Left lobe of liver (tissue), 2 donors: ENCODE data around the gene CHRNB2. TPM values are rescaled to one million over a fixed set of nuclear protein-coding genes. Genes with fewer than 3 reads are reported as not detected.
A peak's percentile ranks its signal among the peaks of the same experiment; 100 is the strongest.
"Not testable (repeated sequence)": the region's sequence is repeated elsewhere in the genome, so short reads cannot be mapped to it uniquely, and the experiment has no call there.

Experiments
- ATAC-seq: fragments of 200-7000 bp; cut with Tn5 transposase; one replicate; pipeline ENCODE4 v1.9.1; 2020; ENCODE audit warnings: mild to moderate bottlenecking, moderate library complexity
- DNase-seq: peaks from one replicate; pipeline ENCODE4 v3.0.0-alpha.2; 2020; ENCODE audit warnings: low spot score
- total RNA-seq: library from RNA; stranded (reverse); gene quantifications from one replicate; pipeline ENCODE4 v1.2.1, GENCODE V29; 2021
- donor health status: DM: no; HTN: no; CAD: no; lungs with moderate emphysema.
- donor health status: DM: no; HTN: yes; CAD: no.

The CHRNB2 gene
- total RNA-seq = 0.10 TPM

- peak; percentile 64 for DNase-seq
- peak; percentile 99 for ATAC-seq
These were observed at the start of gene CHRNB2 for GRCh38 chr1:154567386-154568156. Gene CHRNB2 (plus strand): TSS chr1:154567778. CDS start chr1:154568045, 267 bp downstream.

- DNase-seq = no peak
- peak; percentile 46 for ATAC-seq
These were observed 48.0 kb upstream of the CHRNB2 start for GRCh38 chr1:154519591-154519991.

GRCh38 chr1:154520333-154520732, 47.2 kb upstream of the CHRNB2 start:
- ATAC-seq (peak; percentile 20), DNase-seq (no peak)

DNA sequence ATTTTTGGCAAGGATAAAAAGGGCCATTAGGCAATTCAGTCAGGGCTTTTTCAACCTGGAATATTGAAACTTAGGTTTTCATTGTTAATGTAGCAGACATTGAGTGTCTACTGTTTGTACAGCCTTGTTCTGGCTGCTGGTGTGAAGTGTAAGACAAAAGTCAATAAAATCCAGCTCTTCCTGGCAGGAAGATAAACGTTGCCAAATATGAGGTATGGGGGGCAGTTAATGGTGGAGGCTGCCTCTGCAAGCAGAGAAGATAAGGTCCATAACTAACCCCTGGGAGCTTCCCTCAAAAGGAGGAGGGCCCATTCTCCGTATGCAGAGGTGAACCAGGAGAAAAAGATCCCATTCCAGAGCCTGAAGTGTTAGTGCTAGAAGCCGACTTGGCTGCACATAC, 45.9 kb upstream of the CHRNB2 start:
- peak; percentile 61 for ATAC-seq
- no peak for DNase-seq

- no peak for DNase-seq
- ATAC-seq = no peak
These were observed 42.7 kb upstream of the CHRNB2 start for GRCh38 chr1:154524881-154525280.

- no peak for ATAC-seq
These were observed 40.4 kb upstream of the CHRNB2 start for GRCh38 chr1:154527192-154527591.

DNA sequence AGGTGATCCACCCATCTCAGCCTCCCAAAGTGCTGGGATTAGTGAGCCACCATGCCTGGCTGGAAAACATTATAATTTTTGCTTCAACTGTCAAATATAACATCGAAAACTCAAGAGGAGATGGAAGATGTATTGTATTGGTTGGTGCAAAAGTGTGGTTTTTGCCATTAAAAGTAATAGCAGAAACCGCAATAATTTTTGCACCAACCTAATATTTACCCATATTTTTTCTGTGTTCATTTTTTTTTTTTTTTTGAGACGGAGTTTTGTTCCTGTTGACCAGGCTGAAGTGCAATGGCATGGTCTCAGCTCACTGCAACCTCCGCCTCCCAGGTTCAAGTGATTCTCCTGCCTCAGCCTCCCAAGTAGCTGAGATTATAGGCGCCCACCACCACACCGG, 38.3 kb upstream of the CHRNB2 start:
- ATAC-seq = no peak
- DNase-seq = no peak

More at GRCh38 chr1:154527192-154527591, 40.4 kb upstream of the CHRNB2 start:
- no peak for DNase-seq

DNA sequence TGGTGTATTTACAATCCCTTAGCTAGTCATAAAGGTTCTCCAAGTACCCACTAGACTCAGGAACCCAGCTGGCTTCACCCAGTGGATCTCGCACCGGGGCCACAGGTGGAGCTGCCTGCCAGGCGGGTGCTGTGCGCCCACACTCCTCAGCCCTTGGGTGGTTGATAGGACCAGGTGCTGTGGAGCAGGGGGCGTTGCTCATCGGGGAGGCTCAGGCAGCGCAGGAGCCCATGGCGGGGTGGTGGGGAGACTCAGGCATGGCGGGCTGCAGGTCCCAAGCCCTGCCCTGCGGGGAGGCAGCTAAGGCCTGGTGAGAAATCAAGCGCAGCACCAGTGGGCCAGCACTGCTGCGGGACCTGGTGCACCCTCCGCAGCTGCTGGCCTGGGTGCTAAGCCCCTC, 35.6 kb upstream of the CHRNB2 start:
- not testable (repeated sequence) for DNase-seq, ATAC-seq

DNA sequence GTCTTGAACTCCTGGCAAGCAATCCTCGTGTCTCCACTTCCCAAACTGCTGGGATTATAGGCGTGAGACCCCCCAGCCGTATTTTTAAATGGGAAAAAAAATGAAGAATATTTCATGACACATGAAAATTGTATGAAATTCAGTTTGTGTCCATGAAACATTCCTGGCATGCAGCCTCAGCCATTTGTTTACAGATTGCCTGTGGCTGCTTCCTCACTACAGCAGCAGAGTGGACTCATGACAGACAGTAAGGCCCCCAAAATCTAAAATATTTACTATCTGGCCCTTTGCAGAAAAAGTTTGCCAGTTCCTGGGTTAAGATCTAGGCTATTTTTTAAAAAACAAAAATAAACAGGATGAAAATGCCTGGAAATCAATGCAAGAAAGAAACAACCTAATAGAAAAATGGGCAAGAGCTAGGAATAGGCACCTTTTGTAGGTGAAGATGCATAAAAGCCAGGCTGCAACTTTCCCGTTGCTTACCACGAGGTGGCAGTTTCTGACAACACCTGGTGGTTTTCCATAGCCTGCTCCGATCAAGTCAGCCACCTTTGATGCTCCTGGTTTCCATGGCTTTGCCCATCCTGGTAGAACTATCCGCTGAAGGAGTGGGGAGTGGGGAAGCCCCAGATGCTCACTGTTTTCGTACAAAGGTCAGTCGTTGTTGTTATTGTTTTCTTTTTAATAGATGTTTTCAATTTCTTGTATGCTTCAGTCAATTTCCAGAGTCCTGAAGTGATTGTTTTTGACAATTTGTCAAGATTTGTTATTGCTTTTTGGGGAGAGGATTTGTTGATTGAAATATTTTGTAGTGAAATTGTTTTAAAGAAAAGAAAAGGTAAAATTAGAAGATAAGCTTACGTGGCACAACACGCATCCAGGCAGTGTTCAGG, 33.4 kb upstream of the CHRNB2 start:
- DNase-seq = peak; percentile 64
- peak; percentile 98 for ATAC-seq

- DNase-seq (no peak), ATAC-seq (no peak)
These were observed 31.0 kb upstream of the CHRNB2 start for GRCh38 chr1:154536570-154536969.

GRCh38 chr1:154539486-154540483, 27.8 kb upstream of the CHRNB2 start:
- ATAC-seq (no peak), DNase-seq (no peak)

DNA sequence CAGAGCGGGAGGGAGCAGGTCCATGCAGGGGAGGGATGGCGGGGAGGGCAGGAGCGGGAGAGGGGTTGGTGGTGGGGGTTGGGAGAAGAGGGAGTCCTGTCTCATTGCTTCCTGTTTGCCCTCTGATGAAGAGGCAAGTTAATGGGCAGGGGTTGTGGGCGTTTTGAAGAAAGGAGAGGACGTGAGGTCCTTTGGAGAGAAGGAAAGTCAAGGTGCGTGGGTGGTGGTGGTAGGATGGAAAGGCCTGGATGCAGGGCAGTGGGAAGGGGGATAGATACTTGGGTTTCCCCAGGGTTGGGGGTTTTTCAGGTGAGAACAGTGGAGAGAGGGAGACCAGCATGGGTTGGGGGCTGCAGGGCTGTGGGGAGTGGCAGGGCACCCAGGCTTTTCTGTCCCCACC, 26.3 kb upstream of the CHRNB2 start:
- DNase-seq = no peak
- no peak for ATAC-seq

DNA sequence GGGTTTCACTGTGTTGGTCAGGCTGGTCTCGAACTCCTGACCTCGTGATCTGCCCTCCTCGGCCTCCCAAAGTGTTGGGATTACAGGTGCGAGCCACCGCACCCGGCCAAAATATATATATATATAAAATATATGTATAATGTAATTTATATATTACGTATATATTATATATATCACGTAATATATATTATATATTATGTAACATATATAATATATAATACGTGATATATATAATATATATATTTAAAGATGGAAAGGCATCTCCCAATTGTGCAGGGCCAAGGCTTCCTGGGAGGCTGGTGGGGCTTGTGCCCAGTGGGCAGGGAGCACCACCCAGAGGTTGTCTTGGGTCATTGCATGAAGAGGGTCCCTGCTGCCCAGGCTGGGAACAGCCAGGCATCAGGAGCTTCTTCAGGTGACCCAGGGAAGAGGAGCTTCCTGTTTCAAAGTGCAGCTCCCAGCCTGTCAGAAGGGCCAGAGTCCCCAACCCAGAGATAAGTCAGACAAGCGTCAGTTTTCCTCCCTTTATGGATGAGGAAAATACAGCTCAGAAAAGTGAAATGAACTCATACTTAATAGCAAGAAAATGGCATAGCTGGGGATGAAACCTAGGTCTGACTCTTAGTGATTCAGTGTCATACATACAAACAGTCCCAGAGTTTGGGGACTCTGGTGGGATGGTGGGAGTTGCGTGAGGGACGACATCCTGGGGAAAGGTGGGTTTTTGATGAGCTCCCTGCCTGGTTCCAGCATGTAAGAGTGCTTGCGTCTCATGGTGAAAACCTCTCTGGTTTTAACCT, 21.1 kb upstream of the CHRNB2 start:
- ATAC-seq (peak; percentile 69), DNase-seq (peak; percentile 67)

DNA sequence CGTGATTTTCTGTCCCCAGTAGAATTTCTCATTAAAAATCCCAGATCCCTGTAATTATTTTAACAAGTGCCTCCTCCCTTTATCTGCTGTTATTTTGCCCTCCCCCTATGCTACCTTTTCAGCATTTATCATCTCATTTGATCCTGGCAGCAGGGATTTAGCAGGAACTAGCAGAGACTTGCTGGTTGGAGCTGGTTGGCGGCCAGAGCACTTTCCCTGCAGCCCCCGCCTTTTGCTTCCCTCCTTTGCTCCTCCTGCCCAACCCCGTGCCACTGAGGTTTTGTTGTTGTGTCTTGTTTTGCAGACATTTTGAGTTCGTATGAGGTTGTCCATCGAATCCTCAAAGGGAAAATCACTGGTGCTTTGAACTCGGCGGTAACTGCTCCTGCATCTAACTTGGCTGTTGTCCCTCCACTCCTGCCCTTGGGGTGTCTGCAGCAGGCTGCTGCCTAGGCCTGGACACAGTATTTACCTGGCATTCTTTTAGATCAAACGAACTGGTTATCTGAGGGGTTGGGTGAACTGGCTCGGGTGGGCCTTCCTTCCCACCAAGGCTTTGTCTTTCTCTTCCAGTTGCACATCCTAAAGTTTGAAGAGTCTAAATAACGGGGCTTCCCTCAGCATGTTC, 20.4 kb upstream of the CHRNB2 start:
- ATAC-seq = peak; percentile 54
- DNase-seq = no peak

DNA sequence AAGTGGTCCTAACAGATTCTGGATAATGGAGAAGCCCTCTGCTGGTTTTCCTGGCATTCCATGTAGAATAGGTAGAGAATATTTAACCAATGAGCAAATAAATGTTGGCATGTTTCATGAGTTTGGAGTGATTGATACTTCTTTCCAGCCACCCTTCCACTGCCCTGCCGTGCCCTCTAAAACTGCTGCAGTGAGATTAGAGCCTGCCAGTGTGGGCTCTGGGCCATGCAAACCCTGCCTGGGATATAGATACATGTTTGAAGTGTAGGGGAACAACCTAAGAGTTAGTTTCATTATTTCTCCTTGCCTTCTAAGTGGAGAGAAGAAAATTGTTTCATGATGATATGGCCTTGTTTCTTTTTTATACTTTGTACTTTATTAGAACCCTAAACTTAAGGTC, 19.6 kb upstream of the CHRNB2 start:
- peak; percentile 87 for ATAC-seq
- peak; percentile 89 for DNase-seq

GRCh38 chr1:154549202-154549770, 18.3 kb upstream of the CHRNB2 start:
- ATAC-seq (peak; percentile 13), DNase-seq (no peak)

- no peak for ATAC-seq
These were observed 17.5 kb upstream of the CHRNB2 start for GRCh38 chr1:154550070-154550469.

GRCh38 chr1:154550657-154551056, 16.9 kb upstream of the CHRNB2 start:
- DNase-seq (no peak), ATAC-seq (no peak)

More at GRCh38 chr1:154550070-154550469, 17.5 kb upstream of the CHRNB2 start:
- no peak for DNase-seq

DNA sequence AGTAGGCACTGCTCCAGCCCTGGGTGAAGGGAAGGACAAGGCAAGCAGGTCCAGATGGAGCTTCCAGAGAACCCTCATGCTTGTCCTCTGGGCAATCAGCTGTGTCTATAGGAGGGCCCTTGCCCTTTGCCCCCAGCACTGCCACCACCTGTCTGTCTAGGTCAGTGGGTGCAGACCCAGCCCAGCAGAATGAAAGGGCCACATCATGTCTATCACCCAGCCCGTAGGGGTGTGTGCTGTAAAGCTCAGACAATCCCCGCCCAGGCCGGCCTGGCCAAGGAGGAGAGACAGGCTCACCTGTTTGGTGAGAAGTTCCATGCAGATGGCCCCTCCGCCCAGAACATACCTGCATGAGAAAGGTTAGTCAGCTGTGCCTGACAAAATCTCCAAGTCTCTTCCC, 16.1 kb upstream of the CHRNB2 start:
- ATAC-seq = no peak
- DNase-seq = no peak
